ENCODE results near the gene COL11A1.
"Not testable (repeated sequence)": the region's sequence is repeated elsewhere in the genome, so short reads cannot be mapped to it uniquely, and the experiment has no call there.

Gene COL11A1

GRCh38 chr1:102834688-102835320 lies 273.5 kb downstream of the COL11A1 start:
- DNase-seq (ENCODE audit: low read depth), result no peak

GRCh38 chr1:102833151-102833550 lies 275.2 kb downstream of the COL11A1 start:
- DNase-seq (ENCODE audit: low read depth), result no peak

GRCh38 chr1:102826706-102827105 lies 281.6 kb downstream of the COL11A1 start:
- DNase-seq (ENCODE audit: low read depth), result not testable (repeated sequence)

Data from fibroblast of gingiva (primary cell).